WTC11 (cell line): ENCODE measurements around the gene GHRHR. TPM values are rescaled to one million over a fixed set of nuclear protein-coding genes. Genes with fewer than 3 reads are reported as not detected.

Experiments used
- ATAC-seq: fragments of 200-7000 bp; cut with Tn5 transposase; 2 replicates; pipeline ENCODE4 v1.10.0; 2021; ENCODE audit warnings: mild to moderate bottlenecking, moderate library complexity
- CTCF ChIA-PET: fragments of 300-600 bp; sonication (Branson Sonifier 250); formaldehyde crosslinking; loops from one replicate; lab custom pipeline; 2021; ENCODE audit warnings: antibody characterized with exemption; lab: Charles Lee
- POLR2A ChIA-PET: fragments of 350-600 bp; sonication (Branson Sonifier 250); formaldehyde crosslinking; loops from one replicate; lab custom pipeline; 2021; ENCODE audit warnings: antibody characterized with exemption; lab: Charles Lee
- DNase-seq: peaks from one replicate; pipeline ENCODE4 v3.0.0; 2021; ENCODE audit warnings: low spot score
- H3K27ac Mint-ChIP-seq: 2 replicates; pipeline ENCODE4 v1.8.0; 2021; ENCODE audit warnings: mixed read lengths
- H3K27me3 Mint-ChIP-seq: 2 replicates; pipeline ENCODE4 v1.8.0; 2021; ENCODE audit warnings: low read depth, mild to moderate bottlenecking, moderate library complexity, mixed read lengths
- H3K36me3 Mint-ChIP-seq: 2 replicates; pipeline ENCODE4 v1.8.0; 2021; ENCODE audit warnings: mixed read lengths
- H3K4me1 Mint-ChIP-seq: 2 replicates; pipeline ENCODE4 v1.8.0; 2022; ENCODE audit warnings: mixed read lengths
- H3K4me3 Mint-ChIP-seq: 2 replicates; pipeline ENCODE4 v1.8.0; 2021; ENCODE audit warnings: mild to moderate bottlenecking, moderate library complexity, mixed read lengths
- H3K9me3 Mint-ChIP-seq: 2 replicates; pipeline ENCODE4 v1.8.0; 2021; ENCODE audit warnings: mixed read lengths
- ARID4B ChIP-seq: sonication (generic); formaldehyde crosslinking; IDR thresholded peaks from 2 replicates; pipeline ENCODE4 v1.8.0; 2023; ENCODE audit warnings: missing genetic modification reagents, mild to moderate bottlenecking, borderline replicate concordance
- ATF3 ChIP-seq: sonication (generic); formaldehyde crosslinking; conservative IDR thresholded peaks from 2 replicates; pipeline ENCODE4 v1.8.1; 2022; ENCODE audit warnings: mild to moderate bottlenecking, missing genetic modification reagents
- CBFB ChIP-seq: sonication (generic); formaldehyde crosslinking; IDR thresholded peaks from 2 replicates; pipeline ENCODE4 v1.8.1; 2022; ENCODE audit warnings: mild to moderate bottlenecking, low read depth, missing genetic modification reagents
- CREB1 ChIP-seq: sonication (generic); formaldehyde crosslinking; IDR thresholded peaks from 2 replicates; pipeline ENCODE4 v1.8.0; 2023; ENCODE audit warnings: mild to moderate bottlenecking, missing genetic modification reagents
- CTCF ChIP-seq: fragments of 200-600 bp; IDR thresholded peaks from 2 replicates; pipeline ENCODE4 v1.8.0; 2022; ENCODE audit warnings: antibody characterized with exemption
- EMX1 ChIP-seq: fragments of 250-450 bp; sonication (Bioruptor Pico); IDR thresholded peaks from 2 replicates; pipeline ENCODE4 v1.8.0; 2021; ENCODE audit warnings: mild to moderate bottlenecking
- ESRRA ChIP-seq: sonication (generic); formaldehyde crosslinking; IDR thresholded peaks from 2 replicates; pipeline ENCODE4 v1.8.1; 2022; ENCODE audit warnings: mild to moderate bottlenecking, missing genetic modification reagents, borderline replicate concordance
- FOXP4 ChIP-seq: sonication (generic); formaldehyde crosslinking; IDR thresholded peaks from 2 replicates; pipeline ENCODE4 v1.8.0; 2022; ENCODE audit warnings: mild to moderate bottlenecking, missing genetic modification reagents
- GABPB1 ChIP-seq: sonication (generic); formaldehyde crosslinking; IDR thresholded peaks from 2 replicates; pipeline ENCODE4 v1.8.1; 2023; ENCODE audit warnings: mild to moderate bottlenecking, missing genetic modification reagents
- GTF2I ChIP-seq: fragments of 250-450 bp; sonication (Bioruptor Pico); conservative IDR thresholded peaks from 2 replicates; pipeline ENCODE4 v1.4.0; 2021; ENCODE audit warnings: mild to moderate bottlenecking
- JAZF1 ChIP-seq: fragments of 250-450 bp; sonication (Bioruptor Pico); IDR thresholded peaks from 2 replicates; pipeline ENCODE4 v1.9.0; 2021; ENCODE audit warnings: moderate library complexity, mild to moderate bottlenecking, inconsistent platforms
- NR2C2 ChIP-seq: sonication (generic); formaldehyde crosslinking; IDR thresholded peaks from 2 replicates; pipeline ENCODE4 v1.8.0; 2022; ENCODE audit warnings: mild to moderate bottlenecking, missing genetic modification reagents
- PREB ChIP-seq: sonication (generic); formaldehyde crosslinking; IDR thresholded peaks from 2 replicates; pipeline ENCODE4 v1.8.1; 2022; ENCODE audit warnings: mild to moderate bottlenecking, missing genetic modification reagents, moderate library complexity, borderline replicate concordance
- ZNF121 ChIP-seq: sonication (generic); formaldehyde crosslinking; IDR thresholded peaks from 2 replicates; pipeline ENCODE4 v1.8.0; 2023; ENCODE audit warnings: missing genetic modification reagents
- ZNF138 ChIP-seq: sonication (generic); formaldehyde crosslinking; conservative IDR thresholded peaks from 2 replicates; pipeline ENCODE4 v1.8.1; 2022; ENCODE audit warnings: mild to moderate bottlenecking, moderate library complexity, missing genetic modification reagents
- ZNF423 ChIP-seq: fragments of 250-450 bp; sonication (Bioruptor Pico); IDR thresholded peaks from 2 replicates; pipeline ENCODE4 v2.1.2; 2022; ENCODE audit warnings: mild to moderate bottlenecking, moderate library complexity
- ZNF512 ChIP-seq: sonication (generic); formaldehyde crosslinking; IDR thresholded peaks from 2 replicates; pipeline ENCODE4 v1.8.1; 2022; ENCODE audit warnings: missing genetic modification reagents, borderline replicate concordance
- ZNF671 ChIP-seq: fragments of 250-450 bp; sonication (Bioruptor Pico); IDR thresholded peaks from 2 replicates; pipeline ENCODE4 v1.8.0; 2021; ENCODE audit warnings: mild to moderate bottlenecking
- total RNA-seq: library from RNA; stranded (reverse); gene quantifications from 3 replicates; pipeline ENCODE4 v1.2.3, GENCODE V29; 2021

Gene GHRHR
- total RNA-seq, 1 experiment from 2014 or later: 5.0 TPM

- TF ChIP-seq CREB1 (no peak), ESRRA (CRISPR knock-in tag) (no peak), EMX1 (CRISPR knock-in tag) (no peak), ZNF671 (CRISPR knock-in tag) (no peak), ZNF423 (CRISPR knock-in tag) (no peak), ZNF512 (CRISPR knock-in tag) (no peak), PREB (CRISPR knock-in tag) (no peak), GTF2I (CRISPR knock-in tag) (no peak), ARID4B (no peak), ZNF138 (no peak), GABPB1 (CRISPR knock-in tag) (no peak), FOXP4 (CRISPR knock-in tag) (no peak), NR2C2 (CRISPR knock-in tag) (no peak), ZNF121 (CRISPR knock-in tag) (no peak), CBFB (CRISPR knock-in tag) (no peak), JAZF1 (CRISPR knock-in tag) (no peak), CTCF (no peak), ATF3 (CRISPR knock-in tag) (no peak)
- peak; percentile 40 for DNase-seq
- H3K27me3 Mint-ChIP-seq: no peaks in the 10 kb centered on the region; the same call in 1 of the 2 replicates
- ChIA-PET CTCF (interaction anchor here (1.5 to 8.0 kb wide), 7 partner anchors 14 to 179 kb away, joined by 4 to 107 read pairs (median 14); no protein-coding TSS in a partner anchor), POLR2A (no interaction called here)
- peak; percentile 62 for ATAC-seq
- H3K4me3 Mint-ChIP-seq: no peak overlapping the region
- no peaks in the 10 kb centered on the region for H3K9me3 Mint-ChIP-seq
- peaks cover 12% of the 10 kb centered on the region for H3K4me1 Mint-ChIP-seq
- no peak overlapping the region for H3K27ac Mint-ChIP-seq
- H3K36me3 Mint-ChIP-seq: no peaks in the 10 kb centered on the region
Observed at GRCh38 chr7:30970594-30971094, 6.9 kb downstream of the GHRHR start.
